ENCODE results near the gene KRTAP19-6. TPM values are rescaled to one million over a fixed set of nuclear protein-coding genes. Genes with fewer than 3 reads are reported as not detected.

The KRTAP19-6 gene
- total RNA-seq, 1 experiment from 2014 or later, result not detected

DNA sequence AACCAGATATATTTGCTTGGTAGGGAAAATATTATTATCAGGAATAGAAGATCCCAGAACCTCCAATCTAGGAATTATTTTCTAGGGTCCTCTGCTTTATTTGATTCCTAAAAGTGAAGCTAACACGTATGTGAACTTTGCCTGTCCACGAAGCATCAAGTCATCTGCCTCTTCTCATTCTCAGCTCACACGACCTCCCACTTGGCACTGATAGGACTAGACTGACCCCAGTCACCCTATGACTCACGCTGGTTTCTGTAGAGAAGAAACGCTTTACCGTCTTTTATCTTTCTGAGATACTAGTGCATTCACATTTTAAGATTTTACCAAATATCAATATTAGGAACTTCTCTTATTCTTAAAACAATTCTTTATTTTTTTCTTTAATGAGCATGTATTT, 21.4 kb upstream of the KRTAP19-6 start:
- Histone ChIP-seq H2BK15ac (ENCODE audit: low read depth, low read length) (no peak overlapping the region), H2BK5ac (ENCODE audit: insufficient read length, low read length) (no peak overlapping the region), H4K5ac (ENCODE audit: insufficient read length, low read depth, low read length) (no peak overlapping the region), H3K4me1 (ENCODE audit: insufficient read depth, low read length) (no peaks in the 10 kb centered on the region), H2BK12ac (ENCODE audit: insufficient read length, low read depth, low read length) (no peak overlapping the region), H2BK120ac (ENCODE audit: low read depth, low read length, poor library complexity, severe bottlenecking) (no peak overlapping the region), H3K4ac (ENCODE audit: low read depth, low read length) (no peak overlapping the region), H4K8ac (replicated peaks; ENCODE audit: insufficient read length, low read depth, low read length) (no peak overlapping the region), H3K23me2 (ENCODE audit: insufficient read length, low read depth, low read length, poor library complexity, severe bottlenecking) (no peaks in the 10 kb centered on the region), H4K91ac (ENCODE audit: insufficient read length, low read depth, low read length) (no peak overlapping the region), H3K79me2 (ENCODE audit: insufficient read depth, low read length) (no peaks in the 10 kb centered on the region), H3T11ph (ENCODE audit: low read length) (no peak overlapping the region), H3K56ac (ENCODE audit: insufficient read length, low read depth, low read length) (no peak overlapping the region), H3K9ac (ENCODE audit: extremely low read depth, insufficient read length, low read length) (no peak overlapping the region), H3K79me1 (ENCODE audit: insufficient read depth, low read depth, low read length, poor library complexity, severe bottlenecking) (no peaks in the 10 kb centered on the region), H3K4me2 (ENCODE audit: insufficient read depth, insufficient read length, low read length) (no peak overlapping the region), H3K14ac (ENCODE audit: insufficient read depth, low read length) (no peak overlapping the region), H3K23ac (ENCODE audit: insufficient read length, low read depth, low read length) (no peak overlapping the region), H2BK20ac (ENCODE audit: low read depth, low read length, poor library complexity, severe bottlenecking) (no peak overlapping the region), H3K27ac (ENCODE audit: insufficient read length, low read depth, low read length) (no peak overlapping the region), H4K20me1 (ENCODE audit: control insufficient read depth, insufficient read depth, insufficient read length) (no peaks in the 10 kb centered on the region), H3K18ac (ENCODE audit: insufficient read length, low read depth, low read length) (no peak overlapping the region), H3K27me3 (ENCODE audit: insufficient read depth, low read length) (no peaks in the 10 kb centered on the region), H2AK5ac (ENCODE audit: insufficient read length, low read length) (no peak overlapping the region), H2AFZ (ENCODE audit: low read length) (no peak overlapping the region), H3K9me3 (ENCODE audit: control insufficient read depth, low read depth, low read length) (no peaks in the 10 kb centered on the region)
- Mint-ChIP-seq H3K36me3 (ENCODE audit: insufficient read depth in 1 of 3, low read depth in 3 of 3) (peaks cover 0 to 7% (median 0%) of the 10 kb centered on the region in 3 experiments; a peak in 2 of 7 replicates), H3K4me1 (no peaks in the 10 kb centered on the region), H3K4me3 (no peak overlapping the region), H3K9me3 (peaks cover 5 to 16% of the 10 kb centered on the region in 2 experiments; a peak in 4 of 5 replicates), H3K27me3 (ENCODE audit: low read depth) (no peaks in the 10 kb centered on the region), H3K27ac (no peak overlapping the region)
- TF ChIP-seq CTCF (conservative IDR thresholded peaks at IDR 0.05), result no peak
- no peak for DNase-seq
- no CpG with 5 or more reads among the region's 6 CpGs for WGBS (ENCODE audit: extremely low coverage, insufficient read length, low lambda C conversion rate)

All from H9 (cell line).